Neural cell (in vitro differentiated cells): ENCODE results near the gene NFE2L3. TPM values are rescaled to one million over a fixed set of nuclear protein-coding genes. Genes with fewer than 3 reads are reported as not detected.

Experiments
- H2AFZ ChIP-seq: fragments of 200-600, 300-800 bp; sonication (generic), shearing (Covaris generic); 2 replicates; pipeline ENCODE4 v1.6.0; 2014; ENCODE audit warnings: low read depth, mild to moderate bottlenecking, antibody characterized with exemption, low read length, moderate library complexity
- H3F3A ChIP-seq: fragments of 200-600 bp; shearing (Covaris generic); 2 replicates; pipeline ENCODE4 v1.6.1; 2016; ENCODE audit warnings: mild to moderate bottlenecking, moderate library complexity, mixed read lengths, antibody characterized with exemption, low read length; ENCODE audit not compliant: insufficient read depth, poor library complexity, severe bottlenecking
- H3K27ac ChIP-seq: fragments of 200-600, 300-800 bp; sonication (generic), shearing (Covaris generic); 2 replicates; pipeline ENCODE4 v1.5.1; 2014; ENCODE audit warnings: mild to moderate bottlenecking, low read length, moderate library complexity
- H3K27me3 ChIP-seq: fragments of 300-800, 200-600 bp; sonication (generic), shearing (Covaris generic); 2 replicates; pipeline ENCODE4 v1.6.0; 2014; ENCODE audit warnings: mild to moderate bottlenecking, low read depth, low read length, moderate library complexity; ENCODE audit not compliant: insufficient read depth
- H3K36me3 ChIP-seq: fragments of 300-800, 200-600 bp; sonication (generic), shearing (Covaris generic); 2 replicates; pipeline ENCODE4 v1.5.1; 2014; ENCODE audit warnings: mild to moderate bottlenecking, antibody characterized with exemption, low read length, moderate library complexity; ENCODE audit not compliant: insufficient read depth
- H3K4me2 ChIP-seq: fragments of 300-800, 200-600 bp; sonication (generic), shearing (Covaris generic); 2 replicates; pipeline ENCODE4 v1.6.0; 2014; ENCODE audit warnings: mild to moderate bottlenecking, low read length
- H3K4me3 ChIP-seq: fragments of 300-800, 200-600 bp; sonication (generic), shearing (Covaris generic); 2 replicates; pipeline ENCODE4 v1.5.1; 2014; ENCODE audit warnings: mild to moderate bottlenecking, low read length, moderate library complexity
- H3K79me2 ChIP-seq: fragments of 200-600 bp; shearing (Covaris generic); replicated peaks from 2 replicates; pipeline ENCODE4 v1.6.0; 2014; ENCODE audit warnings: mild to moderate bottlenecking, low read length, moderate library complexity; ENCODE audit not compliant: insufficient read depth
- H3K9ac ChIP-seq: fragments of 300-800, 200-600 bp; sonication (generic), shearing (Covaris generic); 2 replicates; pipeline ENCODE4 v1.6.1; 2016; ENCODE audit warnings: mild to moderate bottlenecking, low read length, mixed read lengths
- H3K9me2 ChIP-seq: fragments of 200-600 bp; shearing (Covaris generic); 2 replicates; pipeline ENCODE4 v1.6.1; 2016; ENCODE audit warnings: mild to moderate bottlenecking, low read length, mixed read lengths; ENCODE audit not compliant: insufficient read depth
- H3K9me3 ChIP-seq: fragments of 200-600, 300-800 bp; sonication (generic), shearing (Covaris generic); 2 replicates; pipeline ENCODE4 v1.6.1; 2016; ENCODE audit warnings: mild to moderate bottlenecking, mixed run types, low read length, moderate library complexity, mixed read lengths
- H4K20me1 ChIP-seq: fragments of 200-600 bp; shearing (Covaris generic); 2 replicates; pipeline ENCODE4 v1.6.1; 2016; ENCODE audit warnings: mild to moderate bottlenecking, mixed run types; ENCODE audit not compliant: insufficient read depth
- EP300 ChIP-seq: fragments of 450-650 bp; conservative IDR thresholded peaks from 2 replicates; pipeline ENCODE4 v1.6.1; 2014; ENCODE audit warnings: antibody characterized with exemption, mild to moderate bottlenecking, moderate library complexity; ENCODE audit not compliant: poor library complexity, severe bottlenecking
- EZH2 ChIP-seq: fragments of 200-600, 300-800 bp; shearing (Covaris generic), sonication (generic); IDR thresholded peaks from 2 replicates; pipeline ENCODE4 v1.6.1; 2014; ENCODE audit warnings: antibody characterized with exemption, low read length, borderline replicate concordance, mild to moderate bottlenecking; ENCODE audit not compliant: insufficient read depth, poor library complexity, severe bottlenecking
- MXI1 ChIP-seq: fragments of 450-650 bp; conservative IDR thresholded peaks from 2 replicates; pipeline ENCODE4 v1.6.1; 2014; ENCODE audit warnings: antibody characterized with exemption, mild to moderate bottlenecking; ENCODE audit not compliant: poor library complexity, severe bottlenecking
- POLR2AphosphoS5 ChIP-seq: IDR thresholded peaks from 2 replicates; pipeline ENCODE4 v1.6.1; 2012
- RAD21 ChIP-seq: fragments of 450-650 bp; conservative IDR thresholded peaks from 2 replicates; pipeline ENCODE4 v1.6.1; 2014; ENCODE audit warnings: antibody characterized with exemption, mild to moderate bottlenecking, moderate library complexity
- SMC3 ChIP-seq: fragments of 450-650 bp; conservative IDR thresholded peaks from 2 replicates; pipeline ENCODE4 v1.6.1; 2014; ENCODE audit warnings: antibody characterized with exemption, mild to moderate bottlenecking, moderate library complexity; ENCODE audit not compliant: poor library complexity
- TAF1 ChIP-seq: IDR thresholded peaks from 2 replicates; pipeline ENCODE4 v1.6.1; 2012; ENCODE audit warnings: low read depth
- polyA plus RNA-seq: library from polyadenylated mRNA; depleted of rRNA; stranded (reverse); fragments of >200 nt; gene quantifications from 2 replicates; pipeline ENCODE4 v1.2.3, GENCODE V29; 2014
- TF ChIP-seq, protein P1 (sequence below): IDR thresholded peaks from 2 replicates; pipeline ENCODE4 v1.6.1; 2012; ENCODE audit warnings: borderline replicate concordance
- TF ChIP-seq, protein P2 (sequence below): fragments of 450-650 bp; IDR thresholded peaks from 2 replicates; pipeline ENCODE4 v1.5.1; 2014; ENCODE audit warnings: antibody characterized with exemption, mild to moderate bottlenecking, moderate library complexity; ENCODE audit not compliant: poor library complexity, severe bottlenecking

NFE2L3 gene
- polyA plus RNA-seq, 1 donor from 2014 or later: 2.9 TPM

DNA sequence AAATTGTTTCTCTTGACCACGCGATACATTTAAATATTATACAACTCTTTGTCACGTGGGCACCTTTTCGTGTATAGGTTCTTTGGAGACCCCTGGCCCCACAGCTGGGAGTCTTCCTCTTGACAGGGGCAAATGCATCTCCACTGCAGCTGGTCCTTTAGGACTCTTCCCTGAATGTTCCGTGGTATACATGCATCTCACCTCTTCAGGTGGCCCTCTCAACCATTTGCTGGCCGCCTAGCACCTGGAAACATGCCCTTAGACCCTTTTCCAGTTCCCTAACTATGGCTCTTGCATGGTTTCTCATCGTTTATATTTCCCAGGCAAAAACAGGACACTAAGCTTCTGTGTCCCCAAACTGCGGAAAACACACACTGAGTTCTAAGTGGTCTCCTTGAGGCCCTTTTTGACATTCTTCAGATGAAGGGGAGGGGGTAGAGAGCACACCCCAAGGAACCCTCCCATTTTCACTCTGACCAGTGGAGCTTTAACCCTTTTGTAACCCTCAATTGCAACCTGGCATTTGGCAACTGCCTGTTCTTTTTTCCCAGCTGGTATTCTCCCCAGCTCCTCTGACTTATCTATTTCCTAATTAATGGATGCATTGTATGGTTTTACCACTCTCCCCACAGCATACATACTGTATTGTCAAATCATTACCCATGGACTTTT, 28.0 kb downstream of the NFE2L3 start:
- Histone ChIP-seq H3K27me3 (no peaks in the 10 kb centered on the region), H3K9me3 (no peaks in the 10 kb centered on the region), H3K9me2 (no peaks in the 10 kb centered on the region), H3F3A (no peaks in the 10 kb centered on the region), H3K27ac (no peak overlapping the region), H4K20me1 (no peaks in the 10 kb centered on the region), H3K9ac (no peak overlapping the region), H3K4me2 (no peak overlapping the region), H3K4me3 (no peak overlapping the region), H3K79me2 (no peaks in the 10 kb centered on the region), H2AFZ (no peak overlapping the region), H3K36me3 (no peaks in the 10 kb centered on the region)
- TF ChIP-seq TAF1 (no peak), EZH2 (no peak), SMC3 (no peak), MXI1 (no peak), EP300 (no peak), POLR2AphosphoS5 (no peak), RAD21 (no peak)
- TF ChIP-seq, protein P1, sequence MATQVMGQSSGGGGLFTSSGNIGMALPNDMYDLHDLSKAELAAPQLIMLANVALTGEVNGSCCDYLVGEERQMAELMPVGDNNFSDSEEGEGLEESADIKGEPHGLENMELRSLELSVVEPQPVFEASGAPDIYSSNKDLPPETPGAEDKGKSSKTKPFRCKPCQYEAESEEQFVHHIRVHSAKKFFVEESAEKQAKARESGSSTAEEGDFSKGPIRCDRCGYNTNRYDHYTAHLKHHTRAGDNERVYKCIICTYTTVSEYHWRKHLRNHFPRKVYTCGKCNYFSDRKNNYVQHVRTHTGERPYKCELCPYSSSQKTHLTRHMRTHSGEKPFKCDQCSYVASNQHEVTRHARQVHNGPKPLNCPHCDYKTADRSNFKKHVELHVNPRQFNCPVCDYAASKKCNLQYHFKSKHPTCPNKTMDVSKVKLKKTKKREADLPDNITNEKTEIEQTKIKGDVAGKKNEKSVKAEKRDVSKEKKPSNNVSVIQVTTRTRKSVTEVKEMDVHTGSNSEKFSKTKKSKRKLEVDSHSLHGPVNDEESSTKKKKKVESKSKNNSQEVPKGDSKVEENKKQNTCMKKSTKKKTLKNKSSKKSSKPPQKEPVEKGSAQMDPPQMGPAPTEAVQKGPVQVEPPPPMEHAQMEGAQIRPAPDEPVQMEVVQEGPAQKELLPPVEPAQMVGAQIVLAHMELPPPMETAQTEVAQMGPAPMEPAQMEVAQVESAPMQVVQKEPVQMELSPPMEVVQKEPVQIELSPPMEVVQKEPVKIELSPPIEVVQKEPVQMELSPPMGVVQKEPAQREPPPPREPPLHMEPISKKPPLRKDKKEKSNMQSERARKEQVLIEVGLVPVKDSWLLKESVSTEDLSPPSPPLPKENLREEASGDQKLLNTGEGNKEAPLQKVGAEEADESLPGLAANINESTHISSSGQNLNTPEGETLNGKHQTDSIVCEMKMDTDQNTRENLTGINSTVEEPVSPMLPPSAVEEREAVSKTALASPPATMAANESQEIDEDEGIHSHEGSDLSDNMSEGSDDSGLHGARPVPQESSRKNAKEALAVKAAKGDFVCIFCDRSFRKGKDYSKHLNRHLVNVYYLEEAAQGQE: no peak
- TF ChIP-seq, protein P2, sequence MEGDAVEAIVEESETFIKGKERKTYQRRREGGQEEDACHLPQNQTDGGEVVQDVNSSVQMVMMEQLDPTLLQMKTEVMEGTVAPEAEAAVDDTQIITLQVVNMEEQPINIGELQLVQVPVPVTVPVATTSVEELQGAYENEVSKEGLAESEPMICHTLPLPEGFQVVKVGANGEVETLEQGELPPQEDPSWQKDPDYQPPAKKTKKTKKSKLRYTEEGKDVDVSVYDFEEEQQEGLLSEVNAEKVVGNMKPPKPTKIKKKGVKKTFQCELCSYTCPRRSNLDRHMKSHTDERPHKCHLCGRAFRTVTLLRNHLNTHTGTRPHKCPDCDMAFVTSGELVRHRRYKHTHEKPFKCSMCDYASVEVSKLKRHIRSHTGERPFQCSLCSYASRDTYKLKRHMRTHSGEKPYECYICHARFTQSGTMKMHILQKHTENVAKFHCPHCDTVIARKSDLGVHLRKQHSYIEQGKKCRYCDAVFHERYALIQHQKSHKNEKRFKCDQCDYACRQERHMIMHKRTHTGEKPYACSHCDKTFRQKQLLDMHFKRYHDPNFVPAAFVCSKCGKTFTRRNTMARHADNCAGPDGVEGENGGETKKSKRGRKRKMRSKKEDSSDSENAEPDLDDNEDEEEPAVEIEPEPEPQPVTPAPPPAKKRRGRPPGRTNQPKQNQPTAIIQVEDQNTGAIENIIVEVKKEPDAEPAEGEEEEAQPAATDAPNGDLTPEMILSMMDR: no peak

DNA sequence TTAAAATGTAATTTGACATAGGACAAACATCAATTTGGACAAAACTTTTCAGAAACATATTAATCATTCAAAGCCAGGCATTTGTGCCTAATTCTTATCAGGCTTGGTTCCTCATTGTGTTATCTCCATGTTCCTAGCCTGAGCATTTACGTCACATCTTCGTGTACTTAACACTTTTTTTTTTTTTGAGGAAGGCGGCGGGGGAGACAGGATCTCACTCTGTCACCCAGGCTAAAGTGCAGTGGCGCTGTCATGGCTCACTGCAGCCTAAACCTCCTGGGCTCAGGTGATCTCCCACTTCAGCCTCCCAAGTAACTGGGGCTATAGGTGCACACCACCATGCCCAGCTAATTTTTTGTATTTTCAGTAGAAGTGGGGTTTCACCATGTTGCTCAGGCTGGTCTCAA, 28.8 kb downstream of the NFE2L3 start:
- Histone ChIP-seq H3K9me3 (no peaks in the 10 kb centered on the region), H3K27ac (no peak overlapping the region), H3K9me2 (no peaks in the 10 kb centered on the region), H3K27me3 (no peaks in the 10 kb centered on the region), H3K4me3 (no peak overlapping the region), H3K9ac (no peak overlapping the region), H3K79me2 (no peaks in the 10 kb centered on the region), H2AFZ (no peak overlapping the region), H3K4me2 (no peak overlapping the region), H4K20me1 (no peaks in the 10 kb centered on the region), H3F3A (no peaks in the 10 kb centered on the region), H3K36me3 (no peaks in the 10 kb centered on the region)
- TF ChIP-seq SMC3: no peak
- TF ChIP-seq TAF1: no peak
- TF ChIP-seq EP300: no peak
- TF ChIP-seq, protein P2: no peak
- TF ChIP-seq RAD21: no peak
- TF ChIP-seq, protein P1: no peak
- no peak for TF ChIP-seq MXI1
- TF ChIP-seq POLR2AphosphoS5: no peak
- no peak for TF ChIP-seq EZH2
